Suprapubic skin (tissue), 4 donors: ENCODE results near the gene SPO11. TPM values are rescaled to one million over a fixed set of nuclear protein-coding genes. Genes with fewer than 3 reads are reported as not detected.

Experiments
- DNase-seq, 2 donors: peaks; one replicate each; pipeline ENCODE4 v3.0.0-alpha.2; 2019; ENCODE audit warnings: low spot score in 2 of 2
- H3K27ac ChIP-seq: fragments of 200-600 bp; sonication (generic); one replicate; pipeline ENCODE4 v1.5.1; 2019
- H3K27me3 ChIP-seq: fragments of 200-600 bp; sonication (generic); one replicate; pipeline ENCODE4 v1.5.1; 2019
- H3K36me3 ChIP-seq: fragments of 200-600 bp; sonication (generic); one replicate; pipeline ENCODE4 v1.5.1; 2019
- H3K4me1 ChIP-seq: fragments of 200-600 bp; sonication (generic); one replicate; pipeline ENCODE4 v1.5.1; 2019
- H3K4me3 ChIP-seq: fragments of 200-600 bp; sonication (generic); one replicate; pipeline ENCODE4 v1.5.1; 2019; ENCODE audit warnings: mild to moderate bottlenecking
- H3K9me3 ChIP-seq: fragments of 200-600 bp; sonication (generic); one replicate; pipeline ENCODE4 v1.5.1; 2019
- EP300 ChIP-seq: sonication (generic); formaldehyde crosslinking; IDR thresholded peaks from one replicate; pipeline ENCODE4 v1.6.1; 2017; ENCODE audit warnings: antibody characterized with exemption
- POLR2A ChIP-seq, 2 donors: fragments of 450-650 bp; IDR thresholded peaks; one replicate each; pipeline ENCODE4 v1.6.1; 2017; ENCODE audit warnings: antibody characterized with exemption in 2 of 2, mild to moderate bottlenecking in 2 of 2, moderate library complexity in 2 of 2
- POLR2AphosphoS5 ChIP-seq, 3 donors: sonication (generic); formaldehyde crosslinking; IDR thresholded peaks; one replicate each; pipeline ENCODE4 v1.6.1; 2017; ENCODE audit warnings: antibody characterized with exemption in 3 of 3
- WGBS: methylation state at CpG from one replicate; pipeline ENCODE4 v1.1.5; 2018; 5-methylcytosine and 5-hydroxymethylcytosine counted together
- total RNA-seq, 4 donors: library from RNA; depleted of rRNA; stranded (reverse); fragments of >200 nt; gene quantifications; one replicate each; pipeline ENCODE4 v1.1.0, GENCODE V29; 2016
- TF ChIP-seq, protein P1 (sequence below), 2 donors: fragments of 200-600 bp in 1 of 2; fragments of 450-650 bp in 1 of 2; sonication (generic) in 1 of 2; IDR thresholded peaks; one replicate each; pipeline ENCODE4 v1.5.1; 2016 to 2019; ENCODE audit warnings: antibody characterized with exemption in 2 of 2, mild to moderate bottlenecking in 1 of 2, moderate library complexity in 1 of 2

SPO11 gene
- total RNA-seq, 4 donors from 2014 or later: not detected

DNA sequence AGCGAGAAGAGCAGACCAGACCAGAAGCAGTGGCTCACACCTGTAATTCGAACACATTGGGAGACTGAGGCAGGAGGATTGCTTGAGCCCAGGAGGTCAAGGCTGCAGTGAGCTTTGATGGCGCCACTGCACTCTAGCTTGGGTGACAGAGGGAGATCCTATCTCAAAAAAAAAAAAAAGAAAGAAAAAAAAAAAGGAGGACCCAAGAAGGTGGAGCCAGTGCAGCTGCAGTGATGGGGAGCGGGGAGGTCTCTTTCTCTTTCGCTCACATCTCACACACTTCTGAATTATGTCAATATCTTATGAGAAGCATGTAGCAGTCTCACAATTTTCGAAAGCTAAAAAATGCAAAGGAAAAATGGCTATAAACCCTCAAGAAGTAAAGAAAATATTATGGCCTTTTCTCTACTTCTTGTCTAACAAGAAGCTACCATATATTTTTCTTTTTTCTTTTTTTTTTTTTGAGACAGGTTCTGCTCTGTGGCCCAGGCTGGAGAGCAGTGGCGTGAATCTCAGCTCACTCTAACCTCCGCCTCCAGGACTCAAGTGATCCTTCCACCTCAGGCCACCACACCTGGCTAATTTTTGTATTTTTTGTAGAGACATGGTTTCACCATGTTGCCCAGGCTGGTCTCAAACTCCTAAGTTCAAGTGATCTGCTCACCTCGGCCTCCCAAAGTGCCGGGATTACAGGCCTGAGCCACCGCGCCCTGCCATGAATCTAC, 3.8 kb upstream of the SPO11 start:
- 87% methylated on average over 12 of the region's 12 CpGs for WGBS
- no peaks in the 10 kb centered on the region for H3K36me3 ChIP-seq
- H3K27ac ChIP-seq: peak overlapping the region; percentile 51
- H3K4me1 ChIP-seq: peaks cover 31% of the 10 kb centered on the region
- no peak overlapping the region for H3K4me3 ChIP-seq
- no peak for DNase-seq
- peaks cover 5% of the 10 kb centered on the region for H3K27me3 ChIP-seq
- no peak for TF ChIP-seq EP300
- TF ChIP-seq, protein P1, sequence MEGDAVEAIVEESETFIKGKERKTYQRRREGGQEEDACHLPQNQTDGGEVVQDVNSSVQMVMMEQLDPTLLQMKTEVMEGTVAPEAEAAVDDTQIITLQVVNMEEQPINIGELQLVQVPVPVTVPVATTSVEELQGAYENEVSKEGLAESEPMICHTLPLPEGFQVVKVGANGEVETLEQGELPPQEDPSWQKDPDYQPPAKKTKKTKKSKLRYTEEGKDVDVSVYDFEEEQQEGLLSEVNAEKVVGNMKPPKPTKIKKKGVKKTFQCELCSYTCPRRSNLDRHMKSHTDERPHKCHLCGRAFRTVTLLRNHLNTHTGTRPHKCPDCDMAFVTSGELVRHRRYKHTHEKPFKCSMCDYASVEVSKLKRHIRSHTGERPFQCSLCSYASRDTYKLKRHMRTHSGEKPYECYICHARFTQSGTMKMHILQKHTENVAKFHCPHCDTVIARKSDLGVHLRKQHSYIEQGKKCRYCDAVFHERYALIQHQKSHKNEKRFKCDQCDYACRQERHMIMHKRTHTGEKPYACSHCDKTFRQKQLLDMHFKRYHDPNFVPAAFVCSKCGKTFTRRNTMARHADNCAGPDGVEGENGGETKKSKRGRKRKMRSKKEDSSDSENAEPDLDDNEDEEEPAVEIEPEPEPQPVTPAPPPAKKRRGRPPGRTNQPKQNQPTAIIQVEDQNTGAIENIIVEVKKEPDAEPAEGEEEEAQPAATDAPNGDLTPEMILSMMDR (IDR thresholded peaks at IDR 0.05): no peak
- TF ChIP-seq POLR2AphosphoS5 (IDR thresholded peaks at IDR 0.05): no peak
- no peak for TF ChIP-seq POLR2A (IDR thresholded peaks at IDR 0.05)
- H3K9me3 ChIP-seq: no peaks in the 10 kb centered on the region

DNA sequence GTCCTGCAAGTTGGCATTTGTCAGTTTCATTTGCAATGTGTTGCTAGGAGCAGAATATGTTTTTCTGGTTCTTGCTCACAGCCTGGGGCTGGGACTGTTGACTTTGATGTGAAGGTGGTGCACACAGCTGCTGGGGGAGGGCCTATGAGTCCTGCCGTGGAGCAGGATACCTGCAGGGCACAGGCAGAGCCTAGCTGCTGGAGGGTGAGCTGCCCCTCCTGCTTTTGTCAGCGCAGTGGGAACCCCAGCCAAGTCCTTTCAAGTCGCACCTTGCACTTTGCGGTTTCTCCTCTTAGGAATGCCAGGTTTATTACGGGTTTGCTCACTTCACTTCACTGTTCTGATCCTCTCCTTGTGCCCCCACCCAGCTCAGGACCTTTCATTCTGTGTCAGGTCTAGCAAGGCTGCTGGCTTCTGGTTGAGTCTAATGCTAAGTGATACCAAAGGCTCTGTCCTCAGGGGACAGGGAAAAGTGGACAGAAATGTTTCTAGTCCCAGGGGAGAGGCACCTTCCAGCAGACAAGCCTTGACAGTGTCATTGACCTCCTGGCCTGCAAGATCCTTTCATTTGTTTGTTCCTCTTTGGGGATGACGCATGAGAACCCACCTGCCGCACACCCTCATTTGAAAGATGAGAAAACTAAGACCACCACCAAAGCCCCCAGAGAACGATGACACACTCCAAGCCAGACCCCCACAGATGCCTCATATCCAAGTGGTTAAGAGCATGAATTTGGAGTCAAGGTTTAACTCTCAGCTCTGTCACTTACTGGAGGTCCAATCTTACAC, 2.7 kb upstream of the SPO11 start:
- Histone ChIP-seq H3K9me3 (no peaks in the 10 kb centered on the region), H3K27ac (peak overlapping the region; percentile 51), H3K36me3 (no peaks in the 10 kb centered on the region), H3K4me1 (peaks cover 31% of the 10 kb centered on the region), H3K4me3 (no peak overlapping the region), H3K27me3 (peaks cover 5% of the 10 kb centered on the region)
- no peak for TF ChIP-seq EP300
- TF ChIP-seq POLR2A (IDR thresholded peaks at IDR 0.05): no peak
- TF ChIP-seq POLR2AphosphoS5 (IDR thresholded peaks at IDR 0.05): no peak
- TF ChIP-seq, protein P1 (IDR thresholded peaks at IDR 0.05): no peak
- no peak for DNase-seq
- WGBS: 42% methylated on average over 8 of the region's 8 CpGs

DNA sequence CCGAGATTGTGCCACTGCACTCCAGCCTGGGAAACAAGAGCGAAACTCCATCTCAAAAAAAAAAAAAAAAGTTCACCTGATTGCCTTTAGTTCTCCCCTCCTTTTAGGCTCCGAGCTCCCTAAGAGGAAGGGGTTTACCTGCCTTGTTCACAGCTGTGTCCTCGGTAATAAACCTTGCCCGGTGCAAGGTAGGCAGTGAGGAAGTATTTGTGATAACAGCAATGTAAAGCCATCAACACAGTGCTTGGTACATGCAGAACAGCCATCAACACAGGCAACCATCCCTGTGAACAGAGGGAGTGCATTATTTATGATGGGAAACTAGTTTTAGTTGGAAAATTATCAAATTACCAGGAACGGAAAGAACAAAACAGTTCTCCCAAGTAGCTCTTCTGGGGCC, 1.8 kb upstream of the SPO11 start:
- TF ChIP-seq POLR2AphosphoS5 (IDR thresholded peaks at IDR 0.05) (no peak), POLR2A (IDR thresholded peaks at IDR 0.05) (no peak), EP300 (no peak)
- TF ChIP-seq, protein P1 (IDR thresholded peaks at IDR 0.05): no peak
- H3K36me3 ChIP-seq: no peaks in the 10 kb centered on the region
- no peak for DNase-seq
- no peaks in the 10 kb centered on the region for H3K9me3 ChIP-seq
- 79% methylated on average over 6 of the region's 6 CpGs for WGBS
- peaks cover 5% of the 10 kb centered on the region for H3K27me3 ChIP-seq
- peaks cover 24% of the 10 kb centered on the region for H3K4me1 ChIP-seq
- no peak overlapping the region for H3K27ac ChIP-seq
- H3K4me3 ChIP-seq: no peak overlapping the region

DNA sequence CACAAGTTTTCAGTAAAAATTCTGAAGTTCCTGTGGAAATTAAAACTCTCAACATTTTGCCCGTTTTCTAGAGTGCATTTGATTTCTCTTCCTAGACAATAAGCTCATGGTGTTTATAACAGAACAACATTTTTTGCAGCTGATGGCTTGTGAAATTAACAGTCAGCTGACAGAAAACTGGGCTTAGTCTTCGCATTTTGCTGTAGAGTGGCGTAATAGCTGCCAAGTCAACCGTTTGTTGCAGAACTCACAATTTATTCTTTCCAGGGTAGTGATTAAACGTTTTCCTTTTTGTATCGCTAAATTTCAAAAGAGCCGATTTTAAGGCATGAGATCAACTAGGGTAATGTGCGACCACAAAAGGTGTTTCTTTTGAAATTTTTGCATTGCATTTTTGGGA, 1.4 kb downstream of the SPO11 start:
- peaks cover 5% of the 10 kb centered on the region for H3K27me3 ChIP-seq
- H3K4me3 ChIP-seq: no peak overlapping the region
- no peak overlapping the region for H3K27ac ChIP-seq
- WGBS: 35% methylated on average over 8 of the region's 8 CpGs
- H3K9me3 ChIP-seq: no peaks in the 10 kb centered on the region
- DNase-seq: no peak
- TF ChIP-seq POLR2AphosphoS5 (IDR thresholded peaks at IDR 0.05) (no peak), POLR2A (IDR thresholded peaks at IDR 0.05) (no peak), EP300 (no peak)
- TF ChIP-seq, protein P1 (IDR thresholded peaks at IDR 0.05): no peak
- no peaks in the 10 kb centered on the region for H3K36me3 ChIP-seq
- H3K4me1 ChIP-seq: peaks cover 21% of the 10 kb centered on the region
